ENCODE results near the gene CPE.
A peak's percentile ranks its signal among the peaks of the same experiment; 100 is the strongest.
"Not testable (repeated sequence)": the region's sequence is repeated elsewhere in the genome, so short reads cannot be mapped to it uniquely, and the experiment has no call there.

CPE gene

GRCh38 chr4:165331823-165332222 is 47.0 kb upstream of the CPE start:
- no peaks in the 10 kb centered on the region for H3K27me3 ChIP-seq (ENCODE audit: low read depth, low read length)
- peak overlapping the region; percentile 23; the same call in 1 of the 2 replicates for H3K9ac ChIP-seq (ENCODE audit: low read length)
- no peak overlapping the region for H2AFZ ChIP-seq (ENCODE audit: low read depth, low read length)
- peak overlapping the region; percentile 83 for H3K4me3 ChIP-seq (ENCODE audit: low read length)
- no peak for TF ChIP-seq EZH2phosphoT487 (IDR thresholded peaks at IDR 0.05; ENCODE audit: low read depth)
- TF ChIP-seq CTCF (IDR thresholded peaks at IDR 0.05; ENCODE audit: low read depth, low read length) = no peak
- H3K9me3 ChIP-seq (ENCODE audit: insufficient read depth, low read length) = no peaks in the 10 kb centered on the region
- H3K27ac ChIP-seq (ENCODE audit: low read length) = peak overlapping the region; percentile 1; the same call in 1 of the 2 replicates
- peaks cover 42% of the 10 kb centered on the region for H3K4me1 ChIP-seq (ENCODE audit: low read length)
- peaks cover 87% of the 10 kb centered on the region for H3K36me3 ChIP-seq (replicated peaks; ENCODE audit: low read depth, low read length)
- peaks cover 86% of the 10 kb centered on the region for H4K20me1 ChIP-seq (ENCODE audit: insufficient read depth, low read length)
- H3K4me2 ChIP-seq (ENCODE audit: low read length) = peak overlapping the region; percentile 97
- H3K79me2 ChIP-seq (ENCODE audit: low read length) = peaks cover 97% of the 10 kb centered on the region

DNA sequence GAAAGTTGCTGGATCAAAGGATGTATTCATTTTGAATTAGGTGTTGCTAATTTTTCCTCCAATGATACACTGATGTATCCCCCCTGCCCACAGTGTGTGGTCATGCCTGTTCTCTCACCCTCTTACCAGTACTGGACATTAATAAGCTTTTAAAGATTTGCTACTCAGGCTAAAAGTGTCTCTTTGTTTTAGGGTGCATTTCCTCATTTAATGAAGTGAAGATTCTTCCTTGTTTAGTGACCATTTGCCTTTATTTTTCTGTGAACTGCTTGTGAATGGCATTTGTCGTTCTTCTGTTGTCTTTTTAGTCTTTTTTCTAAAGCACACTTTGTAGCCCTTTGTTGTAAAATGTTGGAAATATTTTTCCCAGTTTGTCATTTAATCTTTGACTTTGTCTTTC is 46.3 kb upstream of the CPE start:
- H3K4me1 ChIP-seq (ENCODE audit: low read length) = peaks cover 42% of the 10 kb centered on the region

DNA sequence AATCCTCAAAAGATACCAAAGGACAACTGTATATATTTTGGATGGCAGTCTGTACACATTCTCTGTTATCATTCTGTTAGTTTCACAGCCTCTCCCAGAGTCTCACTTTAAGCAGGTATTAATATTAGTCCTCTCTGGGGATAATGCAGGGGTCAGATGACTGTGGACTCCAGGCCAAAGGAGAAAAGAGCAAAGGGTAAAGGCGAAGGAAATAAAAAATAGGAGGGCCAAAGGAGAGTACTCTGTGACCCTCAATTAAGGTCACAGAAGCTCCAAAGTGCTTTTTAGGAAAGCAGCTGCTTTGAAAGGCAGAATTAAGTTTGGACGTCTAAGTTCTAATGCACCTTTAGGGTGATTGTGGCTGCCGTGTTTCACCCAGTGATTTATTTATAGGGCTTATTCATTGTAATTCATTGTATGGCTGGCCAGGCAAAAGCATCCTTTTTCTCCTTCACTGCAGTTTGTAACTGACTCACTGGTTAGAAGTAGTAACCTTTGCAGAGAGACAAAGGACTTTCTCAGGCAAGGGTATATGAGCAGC is 43.6 kb upstream of the CPE start:
- Histone ChIP-seq H3K9me3 (ENCODE audit: insufficient read depth, low read length) (no peaks in the 10 kb centered on the region), H3K9ac (ENCODE audit: low read length) (no peak overlapping the region), H4K20me1 (ENCODE audit: insufficient read depth, low read length) (peaks cover 97% of the 10 kb centered on the region), H3K4me1 (ENCODE audit: low read length) (peaks cover 31% of the 10 kb centered on the region), H3K79me2 (ENCODE audit: low read length) (peaks cover 90% of the 10 kb centered on the region), H3K27me3 (ENCODE audit: low read depth, low read length) (no peaks in the 10 kb centered on the region), H3K27ac (ENCODE audit: low read length) (no peak overlapping the region), H3K36me3 (replicated peaks; ENCODE audit: low read depth, low read length) (peaks cover 94% of the 10 kb centered on the region), H3K4me3 (ENCODE audit: low read length) (no peak overlapping the region), H3K4me2 (ENCODE audit: low read length) (no peak overlapping the region), H2AFZ (ENCODE audit: low read depth, low read length) (no peak overlapping the region)
- TF ChIP-seq CTCF (IDR thresholded peaks at IDR 0.05; ENCODE audit: low read depth, low read length) (no peak), EZH2phosphoT487 (IDR thresholded peaks at IDR 0.05; ENCODE audit: low read depth) (no peak)

More for the DNA sequence above, 46.3 kb upstream of the CPE start:
- H4K20me1 ChIP-seq (ENCODE audit: insufficient read depth, low read length) = peaks cover 93% of the 10 kb centered on the region
- H3K9me3 ChIP-seq (ENCODE audit: insufficient read depth, low read length) = no peaks in the 10 kb centered on the region
- peak overlapping the region; percentile 83 for H3K4me3 ChIP-seq (ENCODE audit: low read length)
- peak overlapping the region; percentile 1; the same call in 1 of the 2 replicates for H3K27ac ChIP-seq (ENCODE audit: low read length)
- peaks cover 100% of the 10 kb centered on the region for H3K79me2 ChIP-seq (ENCODE audit: low read length)
- H3K9ac ChIP-seq (ENCODE audit: low read length) = 0 out of 2 replicates have a peak overlapping the region, but pooled peaks have one; percentile 23
- no peak overlapping the region for H2AFZ ChIP-seq (ENCODE audit: low read depth, low read length)
- H3K4me2 ChIP-seq (ENCODE audit: low read length) = peak overlapping the region; percentile 97
- TF ChIP-seq CTCF (IDR thresholded peaks at IDR 0.05; ENCODE audit: low read depth, low read length) (no peak), EZH2phosphoT487 (IDR thresholded peaks at IDR 0.05; ENCODE audit: low read depth) (no peak)
- H3K36me3 ChIP-seq (replicated peaks; ENCODE audit: low read depth, low read length) = peaks cover 94% of the 10 kb centered on the region
- no peaks in the 10 kb centered on the region for H3K27me3 ChIP-seq (ENCODE audit: low read depth, low read length)

- H3K4me1 ChIP-seq (ENCODE audit: low read length) = peaks cover 16% of the 10 kb centered on the region
- H2AFZ ChIP-seq (ENCODE audit: low read depth, low read length) = no peak overlapping the region
- H3K9me3 ChIP-seq (ENCODE audit: insufficient read depth, low read length) = no peaks in the 10 kb centered on the region
- no peaks in the 10 kb centered on the region for H3K27me3 ChIP-seq (ENCODE audit: low read depth, low read length)
- H3K4me3 ChIP-seq (ENCODE audit: low read length) = no peak overlapping the region
- no peak for TF ChIP-seq CTCF (IDR thresholded peaks at IDR 0.05; ENCODE audit: low read depth, low read length)
- no peak for TF ChIP-seq EZH2phosphoT487 (IDR thresholded peaks at IDR 0.05; ENCODE audit: low read depth)
- no peak overlapping the region for H3K27ac ChIP-seq (ENCODE audit: low read length)
- H3K36me3 ChIP-seq (replicated peaks; ENCODE audit: low read depth, low read length) = peaks cover 93% of the 10 kb centered on the region
- no peak overlapping the region for H3K9ac ChIP-seq (ENCODE audit: low read length)
- peaks cover 97% of the 10 kb centered on the region for H4K20me1 ChIP-seq (ENCODE audit: insufficient read depth, low read length)
- no peak overlapping the region for H3K4me2 ChIP-seq (ENCODE audit: low read length)
- H3K79me2 ChIP-seq (ENCODE audit: low read length) = peaks cover 82% of the 10 kb centered on the region
These were observed 42.1 kb upstream of the CPE start for GRCh38 chr4:165336743-165337142.

- H3K79me2 ChIP-seq (ENCODE audit: low read length) = peaks cover 26% of the 10 kb centered on the region
- not testable (repeated sequence) for H3K9ac ChIP-seq (ENCODE audit: low read length); H3K4me3 ChIP-seq (ENCODE audit: low read length); H3K27ac ChIP-seq (ENCODE audit: low read length); H3K4me1 ChIP-seq (ENCODE audit: low read length); H3K4me2 ChIP-seq (ENCODE audit: low read length); H3K27me3 ChIP-seq (ENCODE audit: low read depth, low read length); H3K9me3 ChIP-seq (ENCODE audit: insufficient read depth, low read length); H2AFZ ChIP-seq (ENCODE audit: low read depth, low read length)
- H3K36me3 ChIP-seq (replicated peaks; ENCODE audit: low read depth, low read length) = peaks cover 60% of the 10 kb centered on the region
- peaks cover 62% of the 10 kb centered on the region for H4K20me1 ChIP-seq (ENCODE audit: insufficient read depth, low read length)
These were observed 36.5 kb upstream of the CPE start for GRCh38 chr4:165342340-165342739.
